ENCODE measurements around the gene NPTN. TPM values are rescaled to one million over a fixed set of nuclear protein-coding genes. Genes with fewer than 3 reads are reported as not detected.

NPTN gene
- total and polyA plus RNA-seq, 2 of the 13 experiments (the other 11 are each of a cell fraction or from before 2014, with no cell fraction given), result 78.0 to 110 TPM

DNA sequence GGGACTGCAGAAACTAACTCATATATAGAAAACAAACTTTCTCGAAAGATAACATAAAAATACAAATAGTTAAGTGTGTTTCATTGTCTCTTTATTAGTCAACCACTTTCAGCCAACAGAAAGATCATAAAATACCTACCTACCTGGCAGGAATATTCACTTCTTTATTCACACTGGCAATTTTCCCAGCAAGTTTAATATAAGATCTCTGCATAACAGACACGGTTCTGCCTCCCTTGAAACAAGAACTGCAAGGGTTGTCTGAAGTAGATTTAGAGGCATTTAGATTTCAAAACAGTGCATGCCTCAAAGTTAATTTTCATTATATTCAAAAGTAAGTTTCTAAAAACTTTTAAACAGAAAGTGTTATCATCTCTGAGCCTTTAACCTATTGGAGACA, 7.1 kb downstream of the NPTN start:
- Histone ChIP-seq H4K20me1 (ENCODE audit: insufficient read depth, low read length) (peaks cover 30% of the 10 kb centered on the region), H3K4me1 (ENCODE audit: insufficient read depth, low read length) (peaks cover 72% of the 10 kb centered on the region), H2AFZ (ENCODE audit: low read length) (no peak overlapping the region), H3K4me3 (replicated peaks in 1 of 3; ENCODE audit: insufficient read depth in 1 of 3, low read depth in 2 of 3, low read length in 3 of 3) (no peak overlapping the region), H3K4me2 (ENCODE audit: low read depth, low read length) (no peak overlapping the region), H3K79me2 (ENCODE audit: insufficient read depth, low read length) (peaks cover 99% of the 10 kb centered on the region), H3K27ac (ENCODE audit: extremely low read length, insufficient read depth, low read length) (no peak overlapping the region), H3K9me3 (ENCODE audit: low read length) (no peaks in the 10 kb centered on the region), H3K27me3 (ENCODE audit: control insufficient read depth in 1 of 2, insufficient read depth in 2 of 2, low read length in 2 of 2) (no peaks in the 10 kb centered on the region), H3K36me3 (replicated peaks in 1 of 2; ENCODE audit: control insufficient read depth in 1 of 2, insufficient read depth in 2 of 2, low read length in 2 of 2) (no peaks in the 10 kb centered on the region), H3K9ac (ENCODE audit: insufficient read depth, low read depth, low read length) (no peak overlapping the region)
- WGBS (ENCODE audit: low lambda C conversion rate), result 94% methylated on average over 2 of the region's 2 CpGs
- no peak for TF ChIP-seq HNRNPL (IDR thresholded peaks at IDR 0.05; ENCODE audit: low read depth, low read length)
- TF ChIP-seq, protein P1, sequence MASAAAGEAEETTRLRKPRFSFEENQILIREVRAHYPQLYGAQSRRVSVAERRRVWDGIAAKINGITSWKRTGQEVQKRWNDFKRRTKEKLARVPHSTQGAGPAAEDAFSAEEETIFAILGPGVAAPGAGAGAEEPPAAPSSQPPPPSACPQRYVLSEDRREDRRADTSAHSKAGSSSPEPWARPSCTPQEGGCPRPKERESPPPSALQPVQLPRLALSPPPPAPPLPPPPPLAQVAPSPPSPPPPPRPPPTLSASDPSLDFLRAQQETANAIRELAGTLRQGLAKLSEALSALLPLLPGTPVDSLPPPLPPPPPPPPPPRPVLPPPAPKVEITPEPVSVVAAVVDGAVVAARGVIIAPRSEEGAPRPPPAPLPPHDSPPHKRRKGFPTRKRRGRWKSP (CRISPR knock-in tag; IDR thresholded peaks at IDR 0.05), result no peak
- no peak for TF ChIP-seq ZMYM3 (CRISPR knock-in tag; IDR thresholded peaks at IDR 0.05)
- TF ChIP-seq ZNF460 (CRISPR knock-in tag; IDR thresholded peaks at IDR 0.05; ENCODE audit: borderline replicate concordance), result no peak
- TF ChIP-seq HOXA9 (CRISPR knock-in tag; IDR thresholded peaks at IDR 0.05; ENCODE audit: borderline replicate concordance), result no peak
- TF ChIP-seq, protein P2, sequence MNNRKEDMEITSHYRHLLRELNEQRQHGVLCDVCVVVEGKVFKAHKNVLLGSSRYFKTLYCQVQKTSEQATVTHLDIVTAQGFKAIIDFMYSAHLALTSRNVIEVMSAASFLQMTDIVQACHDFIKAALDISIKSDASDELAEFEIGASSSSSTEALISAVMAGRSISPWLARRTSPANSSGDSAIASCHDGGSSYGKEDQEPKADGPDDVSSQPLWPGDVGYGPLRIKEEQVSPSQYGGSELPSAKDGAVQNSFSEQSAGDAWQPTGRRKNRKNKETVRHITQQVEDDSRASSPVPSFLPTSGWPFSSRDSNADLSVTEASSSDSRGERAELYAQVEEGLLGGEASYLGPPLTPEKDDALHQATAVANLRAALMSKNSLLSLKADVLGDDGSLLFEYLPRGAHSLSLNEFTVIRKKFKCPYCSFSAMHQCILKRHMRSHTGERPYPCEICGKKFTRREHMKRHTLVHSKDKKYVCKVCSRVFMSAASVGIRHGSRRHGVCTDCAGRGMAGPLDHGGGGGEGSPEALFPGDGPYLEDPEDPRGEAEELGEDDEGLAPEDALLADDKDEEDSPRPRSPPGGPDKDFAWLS (CRISPR knock-in tag; IDR thresholded peaks at IDR 0.05; ENCODE audit: borderline replicate concordance), result no peak
- TF ChIP-seq KAT7 (CRISPR knock-in tag; IDR thresholded peaks at IDR 0.05; ENCODE audit: borderline replicate concordance), result no peak
- TF ChIP-seq ZNF326 (CRISPR knock-in tag; IDR thresholded peaks at IDR 0.05; ENCODE audit: borderline replicate concordance), result no peak
- no peak for TF ChIP-seq ZNF577 (CRISPR knock-in tag; IDR thresholded peaks at IDR 0.05; ENCODE audit: borderline replicate concordance, low read depth)
- TF ChIP-seq KDM5B (CRISPR knock-in tag; IDR thresholded peaks at IDR 0.05; ENCODE audit: borderline replicate concordance), result no peak
- TF ChIP-seq HMGA1 (CRISPR knock-in tag; conservative IDR thresholded peaks at IDR 0.05), result no peak
- CTCF ChIA-PET (ENCODE audit: low intra/inter-chr PET ratio, low total read pairs), result no interaction called here
- in situ Hi-C loops (cut with HindIII; ENCODE audit: extremely low pct_ligation_motif_present, low pct_unique_long_range_greater_than_20kb), result no loop called here
- FAIRE-seq (no peak), ATAC-seq (no peak), DNase-seq (ENCODE audit: low spot score) (no peak)
- POLR2A ChIA-PET, result no interaction called here
- BruUV-seq (replicated peaks), result no TSS peak
- intact Hi-C loops (cut with micrococcal nuclease; ENCODE audit: unreplicated experiment), result no loop called here

All from HepG2 (cell line).